Adrenal gland (tissue), 5 donors: ENCODE measurements around the gene ZSWIM6.

Experiments used
- POLR2A ChIP-seq, 2 donors: fragments of 450-650 bp; IDR thresholded peaks; one replicate each; pipeline ENCODE4 v1.6.1; 2017; ENCODE audit warnings: antibody characterized with exemption in 2 of 2, mild to moderate bottlenecking in 2 of 2, moderate library complexity in 1 of 2
- TF ChIP-seq, protein P1 (sequence below), 6 experiments: fragments of 450-650 bp in 4 of 6; fragments of 200-600 bp in 2 of 6; sonication (generic) in 1 of 6; IDR thresholded peaks; 1 replicate in 5 of 6; 2 replicates in 1 of 6; pipeline versions ENCODE4 v1.5.1 to v1.8.0; 2016 to 2021; ENCODE audit warnings: antibody characterized with exemption in 6 of 6, mild to moderate bottlenecking in 2 of 6, moderate library complexity in 1 of 6
- donor health status: DM: no; HTN: no; CAD: no.

- TF ChIP-seq, protein P1, sequence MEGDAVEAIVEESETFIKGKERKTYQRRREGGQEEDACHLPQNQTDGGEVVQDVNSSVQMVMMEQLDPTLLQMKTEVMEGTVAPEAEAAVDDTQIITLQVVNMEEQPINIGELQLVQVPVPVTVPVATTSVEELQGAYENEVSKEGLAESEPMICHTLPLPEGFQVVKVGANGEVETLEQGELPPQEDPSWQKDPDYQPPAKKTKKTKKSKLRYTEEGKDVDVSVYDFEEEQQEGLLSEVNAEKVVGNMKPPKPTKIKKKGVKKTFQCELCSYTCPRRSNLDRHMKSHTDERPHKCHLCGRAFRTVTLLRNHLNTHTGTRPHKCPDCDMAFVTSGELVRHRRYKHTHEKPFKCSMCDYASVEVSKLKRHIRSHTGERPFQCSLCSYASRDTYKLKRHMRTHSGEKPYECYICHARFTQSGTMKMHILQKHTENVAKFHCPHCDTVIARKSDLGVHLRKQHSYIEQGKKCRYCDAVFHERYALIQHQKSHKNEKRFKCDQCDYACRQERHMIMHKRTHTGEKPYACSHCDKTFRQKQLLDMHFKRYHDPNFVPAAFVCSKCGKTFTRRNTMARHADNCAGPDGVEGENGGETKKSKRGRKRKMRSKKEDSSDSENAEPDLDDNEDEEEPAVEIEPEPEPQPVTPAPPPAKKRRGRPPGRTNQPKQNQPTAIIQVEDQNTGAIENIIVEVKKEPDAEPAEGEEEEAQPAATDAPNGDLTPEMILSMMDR (IDR thresholded peaks at IDR 0.05) = no peak
- TF ChIP-seq POLR2A (IDR thresholded peaks at IDR 0.05) = no peak
Observed at GRCh38 chr5:61450493-61451279, 118.6 kb downstream of the ZSWIM6 start.
